K562 (cell line): Measurements from ENCODE around the gene SYMPK. TPM values are rescaled to one million over a fixed set of nuclear protein-coding genes. Genes with fewer than 3 reads are reported as not detected.
A peak's percentile ranks its signal among the peaks of the same experiment; 100 is the strongest.

Source experiments
- ARID1B ChIP-seq: fragments of 450-650 bp; IDR thresholded peaks from 2 replicates; pipeline ENCODE4 v1.6.1; 2016; ENCODE audit warnings: antibody characterized with exemption, mild to moderate bottlenecking, inconsistent platforms
- CHAMP1 ChIP-seq: fragments of 450-650 bp; IDR thresholded peaks from 2 replicates; pipeline ENCODE4 v1.6.1; 2016; ENCODE audit warnings: mild to moderate bottlenecking
- CTCFL ChIP-seq: IDR thresholded peaks from 2 replicates; pipeline ENCODE4 v1.6.1; 2011; ENCODE audit warnings: borderline replicate concordance, low read depth, mild to moderate bottlenecking, moderate library complexity, low read length; ENCODE audit not compliant: insufficient read depth, poor library complexity, severe bottlenecking
- ELF2 ChIP-seq: fragments of 250-450 bp; sonication (Bioruptor Pico); IDR thresholded peaks from 2 replicates; pipeline ENCODE4 v1.5.0; 2021; ENCODE audit warnings: mild to moderate bottlenecking
- GABPB1 ChIP-seq: sonication (generic); formaldehyde crosslinking; IDR thresholded peaks from 2 replicates; pipeline ENCODE4 v1.8.0; 2022; ENCODE audit warnings: mild to moderate bottlenecking, missing genetic modification reagents
- HOXB6 ChIP-seq: fragments of 250-450 bp; sonication (Bioruptor Pico); IDR thresholded peaks from 2 replicates; pipeline ENCODE4 v1.5.1; 2022; ENCODE audit warnings: mild to moderate bottlenecking, borderline replicate concordance
- KHSRP ChIP-seq: fragments of 450-650 bp; IDR thresholded peaks from 2 replicates; pipeline ENCODE4 v1.6.1; 2017
- LARP7 ChIP-seq: fragments of 450-650 bp; IDR thresholded peaks from 2 replicates; pipeline ENCODE4 v1.6.1; 2016
- NFIX ChIP-seq: fragments of 250-450 bp; sonication (Bioruptor Pico); IDR thresholded peaks from 2 replicates; pipeline ENCODE4 v1.4.0; 2020; ENCODE audit warnings: low read depth, mild to moderate bottlenecking, moderate library complexity
- PTBP1 ChIP-seq: fragments of 200-400 bp; formaldehyde crosslinking; IDR thresholded peaks from 2 replicates; pipeline ENCODE4 v1.6.1; 2017; ENCODE audit warnings: low read depth, low read length
- SIN3A ChIP-seq, 2 experiments: fragments of 150-350 bp in 1 of 2; IDR thresholded peaks; 2 replicates each; pipeline ENCODE4 v1.6.1; 2011 to 2016; ENCODE audit warnings: borderline replicate concordance in 2 of 2, low read depth in 2 of 2, low read length in 2 of 2, mild to moderate bottlenecking in 2 of 2, moderate library complexity in 2 of 2; ENCODE audit not compliant: control insufficient read depth in 1 of 2
- STAT5B ChIP-seq: fragments of 250-450 bp; sonication (Bioruptor Pico); IDR thresholded peaks from 2 replicates; pipeline ENCODE4 v1.8.0; 2021; ENCODE audit warnings: mild to moderate bottlenecking, inconsistent platforms
- USF1 ChIP-seq: sonication (generic); formaldehyde crosslinking; IDR thresholded peaks from 2 replicates; pipeline ENCODE4 v1.9.0; 2022; ENCODE audit warnings: mild to moderate bottlenecking, missing genetic modification reagents
- ZKSCAN1 ChIP-seq: fragments of 150-350 bp; IDR thresholded peaks from 2 replicates; pipeline ENCODE4 v1.6.1; 2016; ENCODE audit warnings: low read depth, low read length
- ZNF175 ChIP-seq: fragments of 200-800 bp; sonication (Bioruptor generic); IDR thresholded peaks from 2 replicates; pipeline ENCODE4 v1.6.1; 2016; ENCODE audit warnings: low read depth, mild to moderate bottlenecking, missing genetic modification characterization, missing compliant biosample characterization
- ZNF311 ChIP-seq: fragments of 250-450 bp; sonication (Bioruptor Pico); IDR thresholded peaks from 2 replicates; pipeline ENCODE4 v1.4.0; 2020; ENCODE audit warnings: mild to moderate bottlenecking, moderate library complexity
- ZNF395 ChIP-seq: fragments of 200-800 bp; sonication (Bioruptor generic); IDR thresholded peaks from 2 replicates; pipeline ENCODE4 v1.6.1; 2017; ENCODE audit warnings: missing genetic modification characterization, missing compliant biosample characterization
- ZNF551 ChIP-seq: fragments of 250-450 bp; sonication (Bioruptor Pico); IDR thresholded peaks from 2 replicates; pipeline ENCODE4 v1.5.0; 2021; ENCODE audit warnings: mild to moderate bottlenecking, moderate library complexity
- ZNF75A ChIP-seq: fragments of 450-650 bp; formaldehyde crosslinking; IDR thresholded peaks from 2 replicates; pipeline ENCODE4 v1.4.0; 2020; ENCODE audit warnings: mild to moderate bottlenecking
- polyA plus RNA-seq, 8 experiments: library from polyadenylated mRNA; depleted of rRNA in 4 of 8; stranded (reverse) in 5 of 8; unstranded in 3 of 8; fragments of >200 nt; fragmentation: Nextera tagmentation in 2 of 8; fragmentation: Illumina TruSeq in 1 of 8; extraction: Ambion mirVana in 2 of 8; extraction: Trizol in 1 of 8; gene quantifications; 2 replicates each; pipeline versions ENCODE4 v1.2.1 to v1.2.3, GENCODE V29; 2011 to 2014; ENCODE audit warnings: inconsistent platforms in 1 of 8, missing spikeins in 1 of 8
- total RNA-seq, 7 experiments: library from RNA; depleted of rRNA in 6 of 7; stranded (reverse); fragments of >200 nt in 6 of 7; fragmentation: Illumina TruSeq in 2 of 7; extraction: Trizol in 2 of 7; gene quantifications; 2 replicates each; pipeline versions ENCODE4 v1.2.1 to v1.2.3, GENCODE V29; 2011 to 2021; ENCODE audit warnings: low replicate concordance in 1 of 7

SYMPK gene
- total and polyA plus RNA-seq, 9 of the 15 experiments (the other 6 are each of a cell fraction or from before 2014, with no cell fraction given) = 0.73 to 95.5 (median 58.4) TPM

GRCh38 chr19:45770192-45771101 is 92.5 kb downstream of the SYMPK start (continued):
- TF ChIP-seq CHAMP1 = no peak
- TF ChIP-seq ELF2 (CRISPR knock-in tag) = no peak
- TF ChIP-seq ZNF175 (CRISPR knock-in tag) = no peak; the same call in 1 of the 2 replicates
- no peak; the same call in 1 of the 2 replicates for TF ChIP-seq ARID1B
- TF ChIP-seq ZKSCAN1 = no peak
- TF ChIP-seq ZNF311 = no peak
- 0 out of 2 replicates have a peak, but pooled peaks have one; percentile 26 for TF ChIP-seq PTBP1
- TF ChIP-seq ZNF551 (CRISPR knock-in tag) = no peak
- peak; percentile 29 to 68; a peak in 3 of 4 replicates for TF ChIP-seq SIN3A (IDR thresholded peaks at IDR 0.05; ENCODE audit: borderline replicate concordance in 2 of 2, control insufficient read depth in 1 of 2, low read depth in 2 of 2, low read length in 2 of 2)
- TF ChIP-seq ZNF75A (CRISPR knock-in tag) = peak; percentile 24; the same call in 1 of the 2 replicates
- no peak for TF ChIP-seq KHSRP
- TF ChIP-seq STAT5B (CRISPR knock-in tag) = no peak
- TF ChIP-seq HOXB6 = no peak
- no peak for TF ChIP-seq LARP7
- peak; percentile 80 for TF ChIP-seq GABPB1 (CRISPR knock-in tag)
- TF ChIP-seq USF1 (CRISPR knock-in tag) = peak; percentile 56
- TF ChIP-seq CTCFL = peak; percentile 89
- TF ChIP-seq ZNF395 (CRISPR knock-in tag) = peak; percentile 86; the same call in 1 of the 2 replicates
- TF ChIP-seq NFIX (CRISPR knock-in tag) = no peak
